Cardiac muscle cell (in vitro differentiated cells and primary cell): ENCODE data around the gene MAPT. TPM values are rescaled to one million over a fixed set of nuclear protein-coding genes. Genes with fewer than 3 reads are reported as not detected.
A peak's percentile ranks its signal among the peaks of the same experiment; 100 is the strongest.

Experiments
- DNase-seq, 2 donors: peaks; one replicate each; pipeline versions ENCODE4 v3.0.0 to v3.0.0-alpha.2; 2010 to 2017; ENCODE audit warnings: low read depth in 1 of 2, low spot score in 1 of 2
- H3K27ac ChIP-seq: fragments of 200-600 bp; sonication (generic); 2 replicates; pipeline ENCODE4 v1.5.1; 2016
- H3K27me3 ChIP-seq: fragments of 200-600 bp; sonication (generic); 2 replicates; pipeline ENCODE4 v1.6.0; 2016; ENCODE audit warnings: control low read depth
- H3K36me3 ChIP-seq: fragments of 200-600 bp; sonication (generic); 2 replicates; pipeline ENCODE4 v1.5.1; 2016; ENCODE audit warnings: control low read depth
- H3K4me1 ChIP-seq: fragments of 200-600 bp; sonication (generic); 2 replicates; pipeline ENCODE4 v1.8.1; 2017; ENCODE audit warnings: low read depth, mild to moderate bottlenecking, mixed run types
- H3K4me3 ChIP-seq: fragments of 200-600 bp; sonication (generic); 2 replicates; pipeline ENCODE4 v1.5.1; 2016; ENCODE audit warnings: mild to moderate bottlenecking
- H3K9me3 ChIP-seq: fragments of 200-600 bp; sonication (generic); 2 replicates; pipeline ENCODE4 v1.5.1; 2017; ENCODE audit warnings: low read depth, mild to moderate bottlenecking, control low read depth
- polyA plus RNA-seq: library from polyadenylated mRNA; unstranded; fragments of >200 nt; fragmentation: Nextera tagmentation; extraction: Ambion mirVana; gene quantifications from 2 replicates; pipeline ENCODE4 v1.2.1, GENCODE V29; 2016
- total RNA-seq: library from RNA; depleted of rRNA; stranded (reverse); fragments of >200 nt; gene quantifications from 2 replicates; pipeline ENCODE4 v1.2.3, GENCODE V29; 2016
- TF ChIP-seq, protein P1 (sequence below): IDR thresholded peaks from 2 replicates; pipeline ENCODE4 v1.5.1; 2012; ENCODE audit warnings: low read depth, mild to moderate bottlenecking, low read length

The MAPT gene
- total RNA-seq (1.3 and 2.9 TPM in 2 replicates), polyA plus RNA-seq (1.5 and 1.9 TPM in 2 replicates)

DNA sequence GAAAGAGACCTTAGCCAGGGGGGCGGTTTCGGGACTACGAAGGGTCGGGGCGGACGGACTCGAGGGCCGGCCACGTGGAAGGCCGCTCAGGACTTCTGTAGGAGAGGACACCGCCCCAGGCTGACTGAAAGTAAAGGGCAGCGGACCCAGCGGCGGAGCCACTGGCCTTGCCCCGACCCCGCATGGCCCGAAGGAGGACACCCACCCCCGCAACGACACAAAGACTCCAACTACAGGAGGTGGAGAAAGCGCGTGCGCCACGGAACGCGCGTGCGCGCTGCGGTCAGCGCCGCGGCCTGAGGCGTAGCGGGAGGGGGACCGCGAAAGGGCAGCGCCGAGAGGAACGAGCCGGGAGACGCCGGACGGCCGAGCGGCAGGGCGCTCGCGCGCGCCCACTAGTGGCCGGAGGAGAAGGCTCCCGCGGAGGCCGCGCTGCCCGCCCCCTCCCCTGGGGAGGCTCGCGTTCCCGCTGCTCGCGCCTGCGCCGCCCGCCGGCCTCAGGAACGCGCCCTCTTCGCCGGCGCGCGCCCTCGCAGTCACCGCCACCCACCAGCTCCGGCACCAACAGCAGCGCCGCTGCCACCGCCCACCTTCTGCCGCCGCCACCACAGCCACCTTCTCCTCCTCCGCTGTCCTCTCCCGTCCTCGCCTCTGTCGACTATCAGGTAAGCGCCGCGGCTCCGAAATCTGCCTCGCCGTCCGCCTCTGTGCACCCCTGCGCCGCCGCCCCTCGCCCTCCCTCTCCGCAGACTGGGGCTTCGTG, at the start of gene MAPT:
Gene MAPT, plus strand, starts transcription at position 533 of the 763 bp plus-strand sequence. CDS start 67,784 bp downstream, outside the sequence.
- H3K27me3 ChIP-seq = peaks cover 61% of the 10 kb centered on the region
- H3K4me3 ChIP-seq = peak within 1 kb of the TSS; percentile 82
- TF ChIP-seq, protein P1, sequence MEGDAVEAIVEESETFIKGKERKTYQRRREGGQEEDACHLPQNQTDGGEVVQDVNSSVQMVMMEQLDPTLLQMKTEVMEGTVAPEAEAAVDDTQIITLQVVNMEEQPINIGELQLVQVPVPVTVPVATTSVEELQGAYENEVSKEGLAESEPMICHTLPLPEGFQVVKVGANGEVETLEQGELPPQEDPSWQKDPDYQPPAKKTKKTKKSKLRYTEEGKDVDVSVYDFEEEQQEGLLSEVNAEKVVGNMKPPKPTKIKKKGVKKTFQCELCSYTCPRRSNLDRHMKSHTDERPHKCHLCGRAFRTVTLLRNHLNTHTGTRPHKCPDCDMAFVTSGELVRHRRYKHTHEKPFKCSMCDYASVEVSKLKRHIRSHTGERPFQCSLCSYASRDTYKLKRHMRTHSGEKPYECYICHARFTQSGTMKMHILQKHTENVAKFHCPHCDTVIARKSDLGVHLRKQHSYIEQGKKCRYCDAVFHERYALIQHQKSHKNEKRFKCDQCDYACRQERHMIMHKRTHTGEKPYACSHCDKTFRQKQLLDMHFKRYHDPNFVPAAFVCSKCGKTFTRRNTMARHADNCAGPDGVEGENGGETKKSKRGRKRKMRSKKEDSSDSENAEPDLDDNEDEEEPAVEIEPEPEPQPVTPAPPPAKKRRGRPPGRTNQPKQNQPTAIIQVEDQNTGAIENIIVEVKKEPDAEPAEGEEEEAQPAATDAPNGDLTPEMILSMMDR = peak; percentile 73
- H3K4me1 ChIP-seq = no peaks in the 10 kb centered on the region
- peak; percentile 95 for DNase-seq
- H3K36me3 ChIP-seq = no peaks in the 10 kb centered on the region
- no peaks in the 10 kb centered on the region for H3K9me3 ChIP-seq
- no peak within 1 kb of the TSS for H3K27ac ChIP-seq

DNA sequence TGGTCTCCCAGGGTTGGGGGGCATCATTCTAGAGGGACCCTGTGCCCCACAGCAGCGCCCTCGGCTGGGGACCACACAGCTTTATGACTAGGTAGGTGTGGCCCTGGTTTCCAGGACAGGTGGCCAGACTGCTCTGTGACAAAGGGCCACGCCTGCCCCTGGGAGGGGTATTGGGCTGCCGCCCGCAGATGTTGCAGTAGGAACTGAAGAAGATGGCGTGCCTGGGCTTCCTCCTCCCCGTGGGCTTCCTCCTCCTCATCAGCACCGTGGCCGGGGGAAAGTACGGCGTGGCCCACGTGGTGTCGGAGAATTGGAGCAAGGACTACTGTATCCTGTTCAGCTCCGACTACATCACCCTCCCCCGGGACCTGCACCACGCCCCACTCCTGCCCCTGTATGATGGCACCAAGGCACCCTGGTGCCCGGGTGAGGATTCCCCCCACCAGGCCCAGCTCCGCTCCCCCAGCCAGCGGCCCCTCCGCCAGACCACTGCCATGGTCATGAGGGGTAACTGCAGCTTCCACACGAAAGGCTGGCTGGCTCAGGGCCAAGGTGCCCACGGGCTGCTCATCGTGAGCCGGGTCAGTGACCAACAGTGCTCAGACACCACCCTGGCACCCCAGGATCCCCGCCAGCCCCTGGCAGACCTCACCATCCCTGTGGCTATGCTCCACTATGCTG, 49.5 kb upstream of the MAPT start, which contains the start of gene SPPL2C:
Gene SPPL2C, plus strand, starts transcription at position 187 of the 681 bp plus-strand sequence. Its CDS starts 26 bp downstream, at position 213.
- no peaks in the 10 kb centered on the region for H3K36me3 ChIP-seq
- TF ChIP-seq, protein P1 = no peak
- no peak within 1 kb of the TSS for H3K4me3 ChIP-seq

DNA sequence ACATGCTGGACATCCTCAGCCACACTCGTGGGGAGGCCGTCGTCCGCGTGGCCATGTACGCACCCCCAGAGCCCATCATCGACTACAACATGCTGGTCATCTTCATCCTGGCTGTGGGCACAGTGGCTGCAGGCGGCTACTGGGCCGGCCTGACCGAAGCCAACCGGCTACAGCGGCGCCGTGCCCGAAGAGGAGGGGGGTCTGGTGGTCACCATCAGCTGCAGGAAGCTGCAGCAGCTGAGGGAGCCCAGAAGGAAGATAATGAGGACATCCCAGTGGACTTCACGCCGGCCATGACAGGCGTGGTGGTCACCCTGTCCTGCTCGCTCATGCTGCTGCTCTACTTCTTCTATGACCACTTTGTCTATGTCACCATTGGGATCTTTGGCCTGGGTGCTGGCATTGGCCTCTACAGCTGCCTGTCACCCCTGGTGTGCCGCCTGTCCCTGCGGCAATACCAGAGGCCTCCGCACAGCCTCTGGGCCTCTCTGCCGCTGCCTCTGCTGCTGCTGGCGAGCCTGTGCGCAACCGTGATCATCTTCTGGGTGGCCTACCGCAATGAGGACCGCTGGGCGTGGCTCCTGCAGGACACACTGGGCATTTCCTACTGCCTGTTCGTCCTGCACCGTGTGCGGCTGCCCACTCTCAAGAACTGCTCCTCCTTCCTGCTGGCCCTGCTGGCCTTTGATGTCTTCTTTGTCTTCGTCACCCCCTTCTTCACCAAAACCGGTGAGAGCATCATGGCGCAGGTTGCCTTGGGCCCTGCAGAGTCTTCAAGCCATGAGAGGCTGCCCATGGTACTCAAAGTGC, 48.8 kb upstream of the MAPT start:
- H3K9me3 ChIP-seq = no peaks in the 10 kb centered on the region
- TF ChIP-seq, protein P1 = no peak
- no peak overlapping the region for H3K4me3 ChIP-seq
- no peaks in the 10 kb centered on the region for H3K27me3 ChIP-seq
- DNase-seq = no peak
- no peaks in the 10 kb centered on the region for H3K4me1 ChIP-seq
- H3K36me3 ChIP-seq = no peaks in the 10 kb centered on the region
- no peak overlapping the region for H3K27ac ChIP-seq

More for the DNA sequence above, 49.5 kb upstream of the MAPT start, which contains the start of gene SPPL2C:
- H3K9me3 ChIP-seq = no peaks in the 10 kb centered on the region
- DNase-seq = no peak
- no peak within 1 kb of the TSS for H3K27ac ChIP-seq
- H3K4me1 ChIP-seq = no peaks in the 10 kb centered on the region
- H3K27me3 ChIP-seq = no peaks in the 10 kb centered on the region

DNA sequence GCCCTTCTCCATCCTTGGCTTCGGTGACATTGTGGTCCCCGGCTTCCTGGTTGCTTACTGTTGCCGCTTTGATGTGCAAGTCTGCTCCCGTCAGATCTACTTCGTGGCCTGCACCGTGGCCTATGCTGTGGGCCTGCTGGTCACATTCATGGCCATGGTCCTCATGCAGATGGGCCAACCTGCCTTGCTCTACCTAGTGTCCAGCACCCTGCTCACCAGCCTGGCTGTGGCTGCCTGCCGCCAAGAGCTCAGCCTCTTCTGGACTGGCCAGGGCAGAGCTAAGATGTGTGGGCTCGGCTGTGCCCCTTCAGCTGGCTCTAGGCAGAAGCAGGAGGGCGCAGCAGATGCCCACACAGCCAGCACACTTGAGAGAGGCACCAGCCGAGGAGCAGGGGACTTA, 48.1 kb upstream of the MAPT start:
- Histone ChIP-seq H3K27me3 (no peaks in the 10 kb centered on the region), H3K36me3 (no peaks in the 10 kb centered on the region), H3K4me1 (no peaks in the 10 kb centered on the region), H3K27ac (no peak overlapping the region), H3K9me3 (no peaks in the 10 kb centered on the region), H3K4me3 (no peak overlapping the region)
- TF ChIP-seq, protein P1 = no peak
- no peak for DNase-seq

DNA sequence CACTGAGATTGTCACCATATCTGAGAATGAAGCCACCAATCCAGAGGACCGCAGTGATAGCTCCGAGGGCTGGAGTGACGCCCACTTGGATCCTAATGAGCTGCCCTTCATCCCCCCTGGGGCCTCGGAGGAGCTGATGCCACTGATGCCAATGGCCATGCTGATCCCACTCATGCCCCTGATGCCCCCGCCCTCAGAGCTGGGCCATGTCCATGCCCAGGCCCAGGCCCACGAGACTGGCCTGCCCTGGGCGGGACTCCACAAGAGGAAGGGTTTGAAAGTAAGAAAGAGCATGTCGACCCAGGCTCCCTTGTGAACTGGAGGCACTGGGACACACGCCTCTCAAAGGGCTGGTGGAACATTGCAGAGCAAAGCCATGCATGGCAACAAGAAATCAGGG, 47.7 kb upstream of the MAPT start:
- Histone ChIP-seq H3K36me3 (no peaks in the 10 kb centered on the region), H3K27ac (no peak overlapping the region), H3K4me1 (no peaks in the 10 kb centered on the region), H3K4me3 (no peak overlapping the region), H3K9me3 (no peaks in the 10 kb centered on the region), H3K27me3 (no peaks in the 10 kb centered on the region)
- TF ChIP-seq, protein P1 = no peak
- no peak for DNase-seq
